ENCODE measurements around the gene CHRNG. TPM values are rescaled to one million over a fixed set of nuclear protein-coding genes. Genes with fewer than 3 reads are reported as not detected.

Gene CHRNG
- polyA plus RNA-seq, 1 donor = 1.5 TPM

DNA sequence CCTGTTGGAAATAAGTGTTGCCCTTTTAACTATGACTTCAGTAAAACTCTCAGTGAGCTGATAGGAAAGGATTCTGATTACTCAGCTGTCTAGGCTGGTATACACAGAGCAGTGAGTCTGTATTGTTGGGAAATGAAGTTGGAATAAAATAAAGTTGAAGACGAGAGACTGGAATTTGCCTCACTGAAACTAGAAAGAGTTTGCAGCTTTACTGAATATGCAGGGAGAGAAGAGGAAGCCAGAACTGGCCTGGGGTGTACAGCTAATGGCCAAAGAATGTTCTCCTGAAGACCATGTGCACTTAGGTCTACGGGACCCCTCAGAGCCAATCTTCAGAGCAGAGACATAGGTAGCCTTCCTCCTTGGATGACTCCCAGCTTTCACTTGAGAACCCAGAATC lies 37.5 kb downstream of the CHRNG start:
- no peak for DNase-seq

- no peak for DNase-seq
These were observed 38.3 kb downstream of the CHRNG start for GRCh38 chr2:232577841-232578240.

GRCh38 chr2:232578626-232579025 lies 39.1 kb downstream of the CHRNG start:
- DNase-seq = no peak

DNA sequence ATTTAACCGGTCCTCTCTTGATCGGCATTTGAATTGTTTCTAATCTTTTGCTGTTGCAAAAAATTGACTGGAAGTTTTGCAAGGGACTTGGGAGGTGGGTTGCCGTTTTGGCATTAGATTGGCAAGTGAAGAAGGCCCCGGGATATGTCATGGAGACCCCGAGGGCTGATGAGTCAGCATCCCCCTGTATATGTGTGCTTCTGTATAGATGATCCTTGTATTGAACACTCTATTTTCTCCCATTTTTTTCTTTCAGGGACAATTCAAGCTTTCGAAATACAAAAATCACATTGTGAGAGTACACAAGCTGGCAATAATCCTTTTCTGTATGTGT lies 41.1 kb downstream of the CHRNG start:
- DNase-seq = no peak

DNA sequence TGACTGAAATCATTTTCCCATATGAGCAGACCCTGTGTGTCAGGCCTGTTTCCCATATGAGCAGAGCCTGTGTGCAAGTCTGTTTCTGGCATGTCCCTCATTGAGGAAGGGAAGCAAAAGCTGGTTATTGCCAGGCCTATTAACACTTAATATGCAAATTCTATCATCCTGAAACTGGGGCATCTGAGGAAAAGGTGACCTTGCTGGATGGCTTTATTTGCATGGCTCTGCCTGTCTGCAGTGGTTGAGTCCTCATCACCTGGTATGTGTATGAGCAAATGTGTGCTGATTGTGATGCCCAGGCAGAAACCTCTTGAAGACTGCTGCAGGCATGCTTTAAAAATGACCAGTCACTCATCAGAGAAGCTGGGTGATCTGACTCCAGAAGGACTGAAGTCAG lies 42.2 kb downstream of the CHRNG start:
- no peak for DNase-seq

- DNase-seq = no peak
These were observed 44.7 kb downstream of the CHRNG start for GRCh38 chr2:232584238-232584637.

GRCh38 chr2:232586943-232587505 lies 47.5 kb downstream of the CHRNG start:
- DNase-seq = no peak

DNA sequence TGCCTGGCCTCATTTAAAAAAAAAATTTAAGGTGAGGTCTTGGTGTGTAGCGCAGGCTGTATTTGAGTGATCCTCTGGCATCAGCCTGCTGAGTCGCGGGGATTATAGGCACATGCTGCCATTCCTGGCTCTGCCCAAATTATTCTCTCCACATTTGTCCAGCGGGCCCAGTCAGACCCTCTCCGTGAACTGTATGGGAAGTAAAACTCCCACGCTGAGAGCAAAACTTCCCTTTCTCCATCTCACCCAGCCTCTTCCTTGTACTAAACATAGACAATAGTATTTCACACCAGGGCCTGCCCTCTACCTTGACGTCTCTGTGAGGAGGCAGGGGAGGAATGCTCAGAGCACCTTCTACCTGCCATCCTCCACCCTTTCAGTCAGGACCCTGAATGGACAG lies 48.0 kb downstream of the CHRNG start:
- DNase-seq = no peak

GRCh38 chr2:232588031-232588430 lies 48.5 kb downstream of the CHRNG start:
- DNase-seq = no peak

DNA sequence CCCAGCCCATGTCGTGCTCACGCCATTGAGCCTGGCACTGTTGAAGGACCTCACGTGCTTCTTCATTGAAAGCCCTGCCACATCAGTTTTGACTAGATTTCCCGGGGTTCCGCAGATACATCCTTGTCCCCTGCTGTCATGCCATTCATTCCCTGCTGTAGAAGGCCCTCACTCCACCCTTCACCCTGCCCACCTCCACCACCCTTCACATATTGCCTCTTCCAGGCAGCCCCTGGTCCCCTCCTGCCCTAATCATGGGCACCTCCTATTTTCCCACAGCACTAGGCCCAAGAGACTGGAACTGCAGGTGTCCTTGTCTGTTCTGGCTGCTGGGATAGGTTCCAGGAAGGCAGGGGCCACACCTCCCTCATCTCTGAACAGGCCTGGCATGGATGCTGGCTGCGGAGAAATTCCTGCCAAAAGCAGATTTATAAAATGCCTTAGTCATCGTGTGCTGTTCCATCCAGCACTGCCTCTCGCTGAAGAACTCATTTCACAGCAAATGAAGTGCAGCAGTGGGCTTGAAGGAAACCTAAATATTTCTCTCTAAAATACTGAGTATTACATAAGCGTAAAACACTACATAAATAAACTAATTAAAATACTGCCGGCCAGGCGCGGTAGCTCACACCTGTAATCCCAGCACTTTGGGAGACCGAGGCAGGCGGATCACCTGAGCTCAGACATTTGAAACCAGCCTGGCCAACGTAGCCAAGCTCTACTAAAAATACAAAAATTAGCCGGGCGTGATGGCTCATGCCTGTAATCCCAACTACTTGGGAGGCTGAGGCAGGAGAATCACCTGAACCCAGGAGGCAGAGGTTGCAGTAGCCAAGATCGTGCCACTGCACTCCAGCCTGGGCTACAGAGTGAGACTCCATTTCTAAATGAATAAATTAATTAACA lies 49.4 kb downstream of the CHRNG start:
- DNase-seq = no peak

GRCh38 chr2:232592772-232593395 lies 53.4 kb downstream of the CHRNG start:
- no peak for DNase-seq

GRCh38 chr2:232593982-232594381 lies 54.5 kb downstream of the CHRNG start:
- no peak for DNase-seq

Other genes with a start within 250 kb of the CHRNG start
- not detected for gene ALPP, start 160.9 kb upstream of the CHRNG start, polyA plus RNA-seq (ENCODE audit: insufficient read length)
- not detected for gene ALPG, start 132.8 kb upstream of the CHRNG start, polyA plus RNA-seq (ENCODE audit: insufficient read length)
- gene ALPI, start 83.5 kb upstream of the CHRNG start, polyA plus RNA-seq (ENCODE audit: insufficient read length) = 0.10 TPM
- 12.4 TPM for gene ECEL1, start 51.9 kb upstream of the CHRNG start, polyA plus RNA-seq (ENCODE audit: insufficient read length)
- not detected for gene PRSS56, start 19.3 kb upstream of the CHRNG start, polyA plus RNA-seq (ENCODE audit: insufficient read length)
- gene CHRND, start 13.5 kb upstream of the CHRNG start, polyA plus RNA-seq (ENCODE audit: insufficient read length) = 0.96 TPM
- 14.2 TPM for gene TIGD1, start 10.9 kb downstream of the CHRNG start, polyA plus RNA-seq (ENCODE audit: insufficient read length)
- 105 TPM for gene EIF4E2, start 11.0 kb downstream of the CHRNG start, polyA plus RNA-seq (ENCODE audit: insufficient read length)
- 55.4 TPM for gene EFHD1, start 93.9 kb downstream of the CHRNG start, polyA plus RNA-seq (ENCODE audit: insufficient read length)
- 73.4 TPM for gene GIGYF2, start 157.6 kb downstream of the CHRNG start, polyA plus RNA-seq (ENCODE audit: insufficient read length)
- 3.3 TPM for gene KCNJ13, start 236.9 kb downstream of the CHRNG start, polyA plus RNA-seq (ENCODE audit: insufficient read length)

Data from left kidney (tissue), 2 donors.